Fibroblast of the aortic adventitia (primary cell): ENCODE measurements around the gene WNT3A. TPM values are rescaled to one million over a fixed set of nuclear protein-coding genes. Genes with fewer than 3 reads are reported as not detected.

Experiments
- DNase-seq: peaks from one replicate; pipeline ENCODE4 v3.0.0-alpha.2; 2010; ENCODE audit warnings: low read depth
- H3K4me3 ChIP-seq: 2 replicates; pipeline ENCODE4 v1.5.1; 2011; ENCODE audit warnings: low read depth, mild to moderate bottlenecking, control low read depth, low read length, moderate library complexity
- CTCF ChIP-seq: IDR thresholded peaks from 2 replicates; pipeline ENCODE4 v1.5.1; 2011; ENCODE audit warnings: mild to moderate bottlenecking, low read length, control low read depth, inconsistent platforms; ENCODE audit not compliant: insufficient read depth
- total RNA-seq: library from RNA; depleted of rRNA; stranded (reverse); fragments of >200 nt; gene quantifications from 2 replicates; pipeline ENCODE4 v1.2.3, GENCODE V29; 2012; ENCODE audit warnings: low replicate concordance

Gene WNT3A
- total RNA-seq, 1 donor = not detected

DNA sequence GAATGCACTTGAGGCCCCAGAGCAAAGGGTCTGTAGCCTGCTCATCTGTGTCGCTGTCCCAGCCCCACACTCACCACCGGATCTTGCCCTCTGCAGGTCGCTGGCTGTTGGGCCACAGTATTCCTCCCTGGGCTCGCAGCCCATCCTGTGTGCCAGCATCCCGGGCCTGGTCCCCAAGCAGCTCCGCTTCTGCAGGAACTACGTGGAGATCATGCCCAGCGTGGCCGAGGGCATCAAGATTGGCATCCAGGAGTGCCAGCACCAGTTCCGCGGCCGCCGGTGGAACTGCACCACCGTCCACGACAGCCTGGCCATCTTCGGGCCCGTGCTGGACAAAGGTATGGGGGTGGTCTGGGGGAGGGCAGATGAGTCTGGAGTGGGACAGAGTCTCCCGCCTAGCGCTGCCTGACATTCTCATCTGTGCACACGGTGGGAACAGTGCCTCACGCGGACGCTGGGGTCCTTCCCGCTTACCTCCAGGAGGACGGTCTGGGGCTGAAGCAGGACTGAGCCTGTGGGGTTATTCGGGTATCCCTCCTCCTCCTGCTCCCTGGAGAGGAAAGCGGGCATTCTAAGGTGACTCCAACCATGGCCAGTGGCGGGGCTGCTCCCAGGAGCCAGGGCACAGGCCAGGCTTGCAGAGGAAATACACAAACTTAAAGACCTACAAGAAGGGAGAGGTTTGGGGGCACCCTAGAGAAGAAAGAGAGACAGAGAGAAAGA, 15.9 kb downstream of the WNT3A start:
- no peak for TF ChIP-seq CTCF
- H3K4me3 ChIP-seq = no peak overlapping the region
- no peak for DNase-seq

DNA sequence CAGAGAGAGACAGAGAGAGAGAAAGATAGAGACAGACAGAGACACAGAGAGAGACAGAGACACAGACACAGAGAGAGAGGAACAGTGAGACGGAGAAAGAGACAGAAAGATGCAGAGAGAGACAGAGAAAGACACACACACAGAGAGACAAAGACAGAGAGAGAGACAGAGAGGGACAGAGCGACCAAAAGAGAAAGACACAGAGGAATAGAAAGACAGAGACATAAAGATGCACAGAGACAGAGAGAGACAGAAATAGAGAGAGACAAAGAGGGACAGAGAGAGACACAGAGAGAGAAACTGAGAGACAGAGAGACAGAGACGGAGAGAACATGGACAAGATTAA, 16.5 kb downstream of the WNT3A start:
- no peak for TF ChIP-seq CTCF
- H3K4me3 ChIP-seq = no peak overlapping the region
- no peak for DNase-seq

DNA sequence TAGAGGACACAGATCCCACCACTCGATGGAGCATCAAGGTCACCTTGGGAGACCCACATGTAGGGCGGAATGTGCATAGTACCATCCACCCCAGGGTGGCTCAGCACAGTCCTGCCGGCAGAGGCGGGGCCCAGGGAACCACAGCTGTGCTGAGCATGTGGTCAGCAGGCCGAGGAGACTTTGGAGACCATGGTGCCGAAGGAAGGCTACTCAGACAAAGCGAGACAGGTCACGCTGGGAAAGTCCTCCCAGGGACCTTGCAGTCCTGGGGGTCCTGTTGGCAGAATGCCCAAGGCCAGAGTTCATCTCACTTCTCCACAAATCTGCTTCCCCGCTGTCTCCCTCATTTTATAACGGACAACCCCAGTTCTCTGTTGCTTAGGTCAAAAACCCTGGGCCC, 22.5 kb downstream of the WNT3A start:
- no peak overlapping the region for H3K4me3 ChIP-seq
- TF ChIP-seq CTCF = no peak
- DNase-seq = no peak

DNA sequence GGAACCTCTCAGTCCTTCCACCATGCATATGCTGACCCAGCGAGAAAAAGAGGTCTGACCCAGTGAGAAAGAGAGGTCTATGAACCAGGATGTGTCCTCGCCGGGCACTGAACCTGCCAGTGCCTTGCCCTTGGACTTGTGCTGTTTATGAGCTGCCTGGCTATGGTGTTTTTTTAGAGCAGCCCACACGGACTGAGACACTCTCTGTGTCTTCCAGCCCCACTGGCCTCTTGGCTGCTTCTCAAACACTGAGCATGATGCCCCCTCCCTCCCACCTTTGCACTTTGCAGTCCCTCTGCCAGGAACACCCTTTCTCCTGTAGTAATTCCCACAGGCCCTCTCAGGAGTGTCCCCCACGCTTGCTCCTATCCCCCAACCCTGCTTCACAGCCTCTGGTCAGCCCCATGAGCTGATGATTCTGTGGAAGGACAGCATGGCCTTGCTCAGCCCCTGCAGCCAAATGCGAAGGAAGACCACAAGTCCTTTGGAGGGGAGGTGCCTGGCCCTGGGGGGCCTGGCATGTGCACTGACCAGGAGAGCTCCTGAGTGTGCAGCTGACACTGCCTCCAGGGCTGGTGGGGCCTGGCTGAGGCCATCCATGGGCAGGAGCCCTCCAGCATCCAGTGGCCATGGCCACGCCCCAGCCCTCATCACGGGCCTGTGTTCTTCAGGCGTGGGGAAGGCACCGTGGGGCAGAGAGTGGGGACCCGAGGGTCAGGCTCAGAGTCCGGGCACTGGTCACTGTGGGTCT, 23.8 kb downstream of the WNT3A start:
- no peak for DNase-seq
- no peak for TF ChIP-seq CTCF
- no peak overlapping the region for H3K4me3 ChIP-seq

DNA sequence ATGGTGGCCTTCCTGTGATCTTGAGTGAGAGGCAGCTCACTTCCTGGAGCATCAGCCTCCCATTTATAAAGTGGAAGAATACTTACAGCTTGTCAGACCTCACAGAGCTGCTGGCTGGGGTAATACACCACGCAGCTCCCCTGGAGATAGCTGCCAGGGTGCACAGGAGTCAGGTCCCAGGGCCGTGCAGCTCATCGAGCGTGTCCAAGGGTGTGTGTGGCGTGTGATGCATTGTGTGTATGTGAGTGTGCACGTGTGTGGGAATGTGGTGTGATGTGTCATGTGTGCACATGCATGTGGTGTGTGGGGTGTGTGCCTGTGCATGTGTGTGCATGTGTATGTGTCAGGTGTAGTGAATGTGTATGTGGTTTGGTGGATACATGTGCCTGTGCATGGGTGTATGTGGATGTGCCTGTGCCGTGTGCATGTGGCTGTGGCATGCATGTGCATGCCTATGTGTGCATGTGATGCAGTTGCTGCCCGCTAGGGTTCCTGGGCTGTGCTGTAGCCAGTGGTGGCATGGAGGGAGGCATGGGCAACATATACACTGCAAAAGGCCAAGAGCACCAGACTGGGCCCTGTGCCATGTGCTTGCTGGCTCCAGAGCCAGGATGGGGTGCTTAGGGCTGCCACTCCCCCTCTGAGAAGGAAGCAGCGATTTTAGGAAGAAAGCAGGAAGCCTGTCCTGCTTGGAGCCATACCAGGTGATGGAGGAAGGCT, 24.6 kb downstream of the WNT3A start:
- DNase-seq = no peak
- TF ChIP-seq CTCF = no peak
- no peak overlapping the region for H3K4me3 ChIP-seq

DNA sequence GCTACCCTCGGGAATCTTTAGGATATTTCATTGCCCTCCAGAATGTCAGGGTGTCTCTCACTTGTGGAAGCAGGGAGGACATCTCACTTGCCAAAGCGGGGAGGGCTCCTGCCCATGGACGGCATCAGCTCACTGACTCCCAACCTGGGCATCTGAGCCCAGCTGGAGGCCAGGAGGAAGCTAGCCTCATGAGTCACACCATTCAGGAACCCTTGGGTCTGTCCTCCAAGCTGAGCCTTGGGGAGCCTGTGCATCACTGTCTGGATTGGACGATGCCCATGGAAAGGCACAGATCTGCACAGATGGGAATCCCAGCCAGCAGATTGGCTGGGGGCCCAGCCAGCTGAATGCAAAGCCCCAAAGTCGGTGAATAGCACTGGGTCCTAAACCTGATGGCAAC, 25.2 kb downstream of the WNT3A start:
- no peak overlapping the region for H3K4me3 ChIP-seq
- no peak for DNase-seq
- TF ChIP-seq CTCF = no peak
